GM19351 (cell line): ENCODE data around the gene CCDC93.

Source experiments
- ATAC-seq: cut with Tn5 transposase; IDR thresholded peaks from one replicate; pipeline ENCODE4 v1.9.1; 2021; ENCODE audit warnings: mild to moderate bottlenecking, moderate library complexity; ENCODE audit not compliant: unreplicated experiment

CCDC93 gene

GRCh38 chr2:117960231-117960630 is 53.6 kb downstream of the CCDC93 start:
- no peak for ATAC-seq

- ATAC-seq: no peak
These were observed 55.7 kb downstream of the CCDC93 start for GRCh38 chr2:117958186-117958585.

- no peak for ATAC-seq
These were observed 56.3 kb downstream of the CCDC93 start for GRCh38 chr2:117957616-117958015.

- ATAC-seq: no peak
These were observed 57.7 kb downstream of the CCDC93 start for GRCh38 chr2:117956036-117956796.

GRCh38 chr2:117953231-117953630 is 60.6 kb downstream of the CCDC93 start:
- no peak for ATAC-seq

- no peak for ATAC-seq
These were observed 61.2 kb downstream of the CCDC93 start for GRCh38 chr2:117952701-117953100.

GRCh38 chr2:117952228-117952627 is 61.6 kb downstream of the CCDC93 start:
- no peak for ATAC-seq

GRCh38 chr2:117949806-117950205 is 64.1 kb downstream of the CCDC93 start:
- ATAC-seq: no peak

- no peak for ATAC-seq
These were observed 65.3 kb downstream of the CCDC93 start for GRCh38 chr2:117948615-117949014.

GRCh38 chr2:117945296-117945695 is 68.6 kb downstream of the CCDC93 start:
- ATAC-seq: no peak

- no peak for ATAC-seq
These were observed 69.1 kb downstream of the CCDC93 start for GRCh38 chr2:117944816-117945215.

- ATAC-seq: no peak
These were observed 70.7 kb downstream of the CCDC93 start for GRCh38 chr2:117943013-117943672.

GRCh38 chr2:117942551-117942950 is 71.3 kb downstream of the CCDC93 start:
- ATAC-seq: no peak

GRCh38 chr2:117941693-117942092 is 72.2 kb downstream of the CCDC93 start:
- ATAC-seq: no peak

- no peak for ATAC-seq
These were observed 73.4 kb downstream of the CCDC93 start for GRCh38 chr2:117940436-117940835.

- no peak for ATAC-seq
These were observed 75.3 kb downstream of the CCDC93 start for GRCh38 chr2:117938611-117939010.

GRCh38 chr2:117936871-117937428 is 76.9 kb downstream of the CCDC93 start:
- no peak for ATAC-seq

GRCh38 chr2:117935954-117936353 is 77.9 kb downstream of the CCDC93 start:
- ATAC-seq: no peak

GRCh38 chr2:117935456-117935855 is 78.4 kb downstream of the CCDC93 start:
- no peak for ATAC-seq

- ATAC-seq: no peak
These were observed 80.0 kb downstream of the CCDC93 start for GRCh38 chr2:117933884-117934354.

GRCh38 chr2:117931978-117932377 is 81.9 kb downstream of the CCDC93 start:
- no peak for ATAC-seq

- ATAC-seq: no peak
These were observed 82.6 kb downstream of the CCDC93 start for GRCh38 chr2:117931266-117931665.
